Activated naive CD8-positive, alpha-beta T cell (primary cell): ENCODE measurements around the gene PBX1.

Experiments
- H3K27ac Mint-ChIP-seq: one replicate; pipeline ENCODE4 v1.8.0; 2021; ENCODE audit warnings: mixed read lengths
- H3K27me3 Mint-ChIP-seq: one replicate; pipeline ENCODE4 v1.8.0; 2021; ENCODE audit warnings: mixed read lengths
- H3K36me3 Mint-ChIP-seq: one replicate; pipeline ENCODE4 v1.8.0; 2021; ENCODE audit warnings: mixed read lengths
- H3K4me1 Mint-ChIP-seq: one replicate; pipeline ENCODE4 v1.8.0; 2021; ENCODE audit warnings: low read depth, mixed read lengths
- H3K4me3 Mint-ChIP-seq: one replicate; pipeline ENCODE4 v1.8.0; 2021; ENCODE audit warnings: mild to moderate bottlenecking, mixed read lengths
- H3K9me3 Mint-ChIP-seq: one replicate; pipeline ENCODE4 v1.8.0; 2021; ENCODE audit warnings: low read depth, mixed read lengths

The PBX1 gene

DNA sequence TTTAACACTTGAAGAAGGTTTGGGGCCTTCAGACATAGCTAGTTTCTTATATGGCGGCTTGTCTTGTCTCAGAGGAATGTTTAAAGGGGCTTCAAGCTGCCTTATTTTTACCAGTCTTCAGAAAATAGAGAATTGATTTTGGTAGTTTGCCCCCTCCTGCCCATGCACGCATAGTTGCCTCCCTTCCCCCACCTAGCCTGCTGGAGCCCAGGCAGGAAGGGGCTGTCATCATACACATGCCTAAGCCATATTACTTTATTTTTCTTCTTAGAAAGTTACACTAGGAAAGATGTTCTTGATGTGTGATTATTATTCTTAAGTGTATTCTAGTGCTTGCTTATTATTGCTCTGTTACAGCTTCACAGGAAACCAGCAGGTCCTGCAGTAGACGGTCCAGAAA is 18.3 kb downstream of the PBX1 start:
- Mint-ChIP-seq H3K9me3 (no peaks in the 10 kb centered on the region), H3K4me3 (no peak overlapping the region), H3K36me3 (no peaks in the 10 kb centered on the region), H3K27me3 (no peaks in the 10 kb centered on the region), H3K4me1 (no peaks in the 10 kb centered on the region), H3K27ac (no peak overlapping the region)

- Mint-ChIP-seq H3K36me3 (no peaks in the 10 kb centered on the region), H3K4me1 (no peaks in the 10 kb centered on the region), H3K27ac (no peak overlapping the region), H3K4me3 (no peak overlapping the region), H3K27me3 (no peaks in the 10 kb centered on the region), H3K9me3 (no peaks in the 10 kb centered on the region)
Observed at GRCh38 chr1:164578479-164579200, 19.7 kb downstream of the PBX1 start.

- no peaks in the 10 kb centered on the region for H3K9me3 Mint-ChIP-seq
- H3K4me1 Mint-ChIP-seq, result no peaks in the 10 kb centered on the region
- no peak overlapping the region for H3K27ac Mint-ChIP-seq
- no peaks in the 10 kb centered on the region for H3K36me3 Mint-ChIP-seq
- H3K27me3 Mint-ChIP-seq, result no peaks in the 10 kb centered on the region
- no peak overlapping the region for H3K4me3 Mint-ChIP-seq
Observed at GRCh38 chr1:164579381-164579780, 20.4 kb downstream of the PBX1 start.

DNA sequence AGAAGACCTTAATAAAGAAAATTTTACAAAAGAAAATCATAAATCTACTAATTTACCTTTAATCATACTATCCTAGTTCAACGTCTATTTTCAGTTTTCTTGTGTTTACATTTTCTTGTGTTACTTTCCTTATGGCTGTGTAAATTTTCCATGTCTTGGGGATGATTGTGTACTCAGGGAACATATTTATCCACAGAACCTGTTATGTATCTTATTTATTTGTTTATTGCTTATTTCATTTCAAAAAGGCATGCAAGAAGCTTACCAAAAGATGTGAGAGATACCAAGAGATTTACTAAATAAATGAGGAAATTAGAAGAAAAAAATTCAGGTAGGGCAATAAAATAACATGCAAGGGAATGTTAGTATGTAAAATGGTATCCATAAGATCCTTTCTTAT is 22.8 kb downstream of the PBX1 start:
- Mint-ChIP-seq H3K9me3 (no peaks in the 10 kb centered on the region), H3K4me1 (no peaks in the 10 kb centered on the region), H3K4me3 (no peak overlapping the region), H3K27me3 (no peaks in the 10 kb centered on the region), H3K27ac (no peak overlapping the region), H3K36me3 (no peaks in the 10 kb centered on the region)

DNA sequence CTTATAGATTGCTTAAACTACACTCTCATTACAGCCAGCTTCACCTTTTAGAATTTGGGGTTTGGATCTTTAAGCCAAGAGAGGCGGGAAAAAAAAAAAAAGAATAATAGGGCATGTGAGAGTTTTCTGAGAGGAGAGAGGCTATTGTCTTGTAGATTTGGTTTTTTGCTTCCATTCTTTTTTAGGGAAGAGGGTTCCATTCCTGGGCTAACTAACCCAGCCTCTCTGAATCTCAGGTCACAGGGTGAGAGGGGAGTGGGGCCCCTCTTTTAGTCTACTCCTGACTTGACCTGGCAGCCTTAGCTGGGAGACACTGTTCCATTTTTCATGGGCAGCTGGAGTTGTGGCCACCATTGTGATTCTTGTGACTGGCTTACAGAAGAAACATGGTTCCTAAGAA is 24.2 kb downstream of the PBX1 start:
- Mint-ChIP-seq H3K9me3 (no peaks in the 10 kb centered on the region), H3K27ac (no peak overlapping the region), H3K4me1 (no peaks in the 10 kb centered on the region), H3K27me3 (no peaks in the 10 kb centered on the region), H3K36me3 (no peaks in the 10 kb centered on the region), H3K4me3 (no peak overlapping the region)

- H3K9me3 Mint-ChIP-seq, result no peaks in the 10 kb centered on the region
- H3K27me3 Mint-ChIP-seq, result no peaks in the 10 kb centered on the region
- H3K27ac Mint-ChIP-seq, result no peak overlapping the region
- no peaks in the 10 kb centered on the region for H3K4me1 Mint-ChIP-seq
- H3K36me3 Mint-ChIP-seq, result no peaks in the 10 kb centered on the region
- no peak overlapping the region for H3K4me3 Mint-ChIP-seq
Observed at GRCh38 chr1:164583835-164584539, 25.0 kb downstream of the PBX1 start.

DNA sequence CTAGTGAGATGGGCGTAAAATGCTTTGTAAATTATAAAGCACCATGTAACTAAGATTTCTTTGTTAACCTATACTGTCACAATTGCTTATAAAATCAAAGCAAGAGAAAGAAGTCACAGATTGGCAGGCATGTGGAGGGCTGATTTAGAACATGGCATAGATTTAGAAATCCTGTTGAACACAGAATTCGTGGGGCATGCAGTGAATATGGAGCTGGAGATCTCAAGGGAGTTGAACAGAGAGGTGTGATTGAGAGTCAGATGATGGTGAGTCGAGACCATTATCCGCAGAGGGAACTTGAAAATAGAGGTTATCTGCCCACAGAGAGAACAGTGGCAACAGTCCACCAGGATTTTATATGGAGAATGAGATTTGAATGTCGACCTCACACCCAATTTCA is 27.6 kb downstream of the PBX1 start:
- H3K27ac Mint-ChIP-seq, result no peak overlapping the region
- no peaks in the 10 kb centered on the region for H3K4me1 Mint-ChIP-seq
- H3K27me3 Mint-ChIP-seq, result peaks cover 2% of the 10 kb centered on the region
- H3K9me3 Mint-ChIP-seq, result no peaks in the 10 kb centered on the region
- H3K4me3 Mint-ChIP-seq, result no peak overlapping the region
- H3K36me3 Mint-ChIP-seq, result no peaks in the 10 kb centered on the region

DNA sequence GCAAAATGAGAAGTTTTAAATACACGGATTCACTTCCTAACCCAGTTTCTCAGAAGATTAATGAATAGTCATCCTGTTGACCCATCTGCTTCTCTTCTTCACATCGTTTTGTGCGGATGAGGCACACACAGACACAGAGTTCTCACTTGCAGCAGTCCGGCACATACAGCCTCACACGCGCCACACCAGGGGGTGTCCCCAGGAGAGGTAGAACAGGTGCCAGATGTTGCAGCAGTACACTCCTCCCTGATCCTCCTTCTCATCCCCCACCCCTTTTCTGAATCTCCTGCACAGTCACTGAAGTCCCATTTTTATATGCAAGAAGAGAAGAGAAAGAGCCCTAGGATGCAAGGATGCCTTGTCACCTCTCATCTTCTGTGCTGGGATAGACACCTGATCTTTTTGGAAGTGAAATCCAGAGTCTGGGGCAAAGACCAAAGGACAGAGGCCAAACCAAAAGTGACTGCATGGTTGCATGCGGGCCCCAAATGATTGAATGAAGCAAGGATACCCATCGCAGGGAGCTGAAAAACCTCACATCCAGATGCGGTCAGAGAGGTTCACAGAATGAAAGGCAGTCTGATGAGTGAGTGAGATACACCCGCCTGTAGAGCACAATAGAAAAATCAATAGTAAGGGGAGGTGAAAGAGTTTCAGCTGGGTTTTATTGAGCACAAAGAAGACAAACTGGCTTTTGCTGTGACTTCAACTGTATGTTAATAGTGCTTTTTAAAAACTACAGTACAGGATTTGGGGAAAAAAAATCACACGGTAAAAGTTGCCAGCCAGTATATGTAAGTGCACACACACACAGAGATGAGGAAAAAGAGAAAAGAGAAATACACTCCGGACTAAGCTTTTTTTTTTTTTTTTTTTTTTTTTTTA is 28.9 kb downstream of the PBX1 start:
- no peak overlapping the region for H3K27ac Mint-ChIP-seq
- H3K9me3 Mint-ChIP-seq, result no peaks in the 10 kb centered on the region
- no peaks in the 10 kb centered on the region for H3K36me3 Mint-ChIP-seq
- H3K4me1 Mint-ChIP-seq, result no peaks in the 10 kb centered on the region
- peaks cover 2% of the 10 kb centered on the region for H3K27me3 Mint-ChIP-seq
- no peak overlapping the region for H3K4me3 Mint-ChIP-seq

DNA sequence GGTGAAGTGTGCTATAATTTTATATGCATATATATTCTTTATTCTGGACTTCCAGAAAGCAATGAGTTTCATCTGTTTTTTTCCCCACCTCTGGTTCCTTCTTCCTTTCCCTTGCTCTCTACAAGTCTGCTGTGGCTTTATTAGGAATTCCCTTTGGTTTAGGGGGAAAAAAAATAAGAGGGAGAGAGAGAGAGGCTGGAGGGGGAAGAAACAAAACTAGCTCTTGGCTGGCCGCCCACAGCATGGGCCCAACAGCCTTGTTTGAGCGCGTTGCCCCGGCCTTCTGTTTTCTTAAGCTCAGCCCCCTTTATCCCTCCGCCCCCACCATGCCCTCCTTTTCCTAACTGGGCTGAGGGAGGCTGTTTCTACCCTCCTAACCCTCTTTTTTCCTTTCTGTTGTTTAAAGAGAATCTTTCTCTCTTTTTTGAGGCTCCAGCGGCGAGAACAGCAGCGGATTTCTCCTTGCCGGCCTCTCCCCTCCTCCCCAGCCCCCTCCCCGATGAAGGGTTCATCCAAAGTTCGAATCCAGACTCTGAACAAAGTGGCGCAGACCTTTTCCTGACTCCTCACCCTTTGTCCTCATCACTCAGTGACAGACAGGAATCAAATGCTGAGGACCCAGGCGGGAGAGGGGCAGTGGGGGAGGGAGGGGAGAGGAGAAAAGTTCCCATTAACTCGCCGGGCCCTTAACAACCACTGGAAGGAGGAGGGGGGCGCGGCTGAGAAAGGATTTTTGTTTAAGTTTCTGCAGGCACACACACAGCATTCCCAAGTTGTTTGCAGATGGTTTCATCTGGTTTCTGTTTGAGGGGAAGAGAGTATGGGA is 29.7 kb downstream of the PBX1 start:
- H3K36me3 Mint-ChIP-seq, result no peaks in the 10 kb centered on the region
- no peak overlapping the region for H3K4me3 Mint-ChIP-seq
- H3K27me3 Mint-ChIP-seq, result peaks cover 2% of the 10 kb centered on the region
- H3K9me3 Mint-ChIP-seq, result no peaks in the 10 kb centered on the region
- H3K27ac Mint-ChIP-seq, result no peak overlapping the region
- no peaks in the 10 kb centered on the region for H3K4me1 Mint-ChIP-seq

DNA sequence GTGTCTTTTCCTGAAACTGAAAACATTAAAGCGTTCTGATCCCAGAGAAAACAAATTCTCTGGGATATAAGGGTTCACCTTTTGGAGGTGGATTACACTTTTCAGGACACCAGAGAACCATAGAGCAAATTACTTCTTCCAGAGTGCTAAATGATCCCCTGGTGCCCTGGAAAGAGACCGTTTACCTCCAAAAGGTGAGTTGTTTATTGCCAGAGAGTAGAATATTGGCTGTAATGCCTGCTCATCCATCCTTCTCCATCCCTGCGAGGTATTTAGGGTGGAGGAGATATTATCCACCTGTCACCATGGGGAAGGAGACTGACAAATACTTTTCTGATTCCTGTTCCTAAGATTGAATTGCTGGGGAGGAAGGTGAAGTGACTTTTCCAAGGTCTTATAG is 30.4 kb downstream of the PBX1 start:
- Mint-ChIP-seq H3K27me3 (peaks cover 2% of the 10 kb centered on the region), H3K36me3 (no peaks in the 10 kb centered on the region), H3K4me3 (no peak overlapping the region), H3K4me1 (no peaks in the 10 kb centered on the region), H3K27ac (no peak overlapping the region), H3K9me3 (no peaks in the 10 kb centered on the region)

- no peak overlapping the region for H3K27ac Mint-ChIP-seq
- peaks cover 2% of the 10 kb centered on the region for H3K27me3 Mint-ChIP-seq
- no peaks in the 10 kb centered on the region for H3K36me3 Mint-ChIP-seq
- H3K4me3 Mint-ChIP-seq, result no peak overlapping the region
- no peaks in the 10 kb centered on the region for H3K9me3 Mint-ChIP-seq
- H3K4me1 Mint-ChIP-seq, result no peaks in the 10 kb centered on the region
Observed at GRCh38 chr1:164589961-164590507, 31.1 kb downstream of the PBX1 start.

- H3K4me1 Mint-ChIP-seq, result no peaks in the 10 kb centered on the region
- H3K4me3 Mint-ChIP-seq, result no peak overlapping the region
- no peaks in the 10 kb centered on the region for H3K9me3 Mint-ChIP-seq
- H3K27ac Mint-ChIP-seq, result no peak overlapping the region
- H3K27me3 Mint-ChIP-seq, result peaks cover 2% of the 10 kb centered on the region
- no peaks in the 10 kb centered on the region for H3K36me3 Mint-ChIP-seq
Observed at GRCh38 chr1:164590592-164590991, 31.6 kb downstream of the PBX1 start.

- no peaks in the 10 kb centered on the region for H3K9me3 Mint-ChIP-seq
- H3K27ac Mint-ChIP-seq, result no peak overlapping the region
- H3K27me3 Mint-ChIP-seq, result peaks cover 2% of the 10 kb centered on the region
- H3K4me1 Mint-ChIP-seq, result no peaks in the 10 kb centered on the region
- H3K4me3 Mint-ChIP-seq, result no peak overlapping the region
- H3K36me3 Mint-ChIP-seq, result no peaks in the 10 kb centered on the region
Observed at GRCh38 chr1:164591858-164592257, 32.9 kb downstream of the PBX1 start.

- no peaks in the 10 kb centered on the region for H3K36me3 Mint-ChIP-seq
- H3K4me1 Mint-ChIP-seq, result no peaks in the 10 kb centered on the region
- H3K9me3 Mint-ChIP-seq, result no peaks in the 10 kb centered on the region
- H3K4me3 Mint-ChIP-seq, result no peak overlapping the region
- H3K27me3 Mint-ChIP-seq, result peaks cover 2% of the 10 kb centered on the region
- no peak overlapping the region for H3K27ac Mint-ChIP-seq
Observed at GRCh38 chr1:164592634-164593033, 33.6 kb downstream of the PBX1 start.
